ENCODE measurements around the gene NDUFS8. TPM values are rescaled to one million over a fixed set of nuclear protein-coding genes. Genes with fewer than 3 reads are reported as not detected.

The NDUFS8 gene
- total RNA-seq, 1 donor from 2014 or later = 168 TPM

- no peaks in the 10 kb centered on the region for H3K9me3 Mint-ChIP-seq
- H3K27me3 Mint-ChIP-seq = peaks cover 22% of the 10 kb centered on the region
- peak overlapping the region; percentile 25 for H3K27ac Mint-ChIP-seq
- H3K4me1 Mint-ChIP-seq (ENCODE audit: unreplicated experiment) = peaks cover 16% of the 10 kb centered on the region
- TF ChIP-seq CTCF (conservative IDR thresholded peaks at IDR 0.05) = no peak
- peak overlapping the region; percentile 82 for H3K4me3 Mint-ChIP-seq
- no peaks in the 10 kb centered on the region for H3K36me3 Mint-ChIP-seq
- no peak for DNase-seq (ENCODE audit: extremely low spot score, unreplicated experiment)
These were observed 27.3 kb upstream of the NDUFS8 start for GRCh38 chr11:68002938-68003845.

DNA sequence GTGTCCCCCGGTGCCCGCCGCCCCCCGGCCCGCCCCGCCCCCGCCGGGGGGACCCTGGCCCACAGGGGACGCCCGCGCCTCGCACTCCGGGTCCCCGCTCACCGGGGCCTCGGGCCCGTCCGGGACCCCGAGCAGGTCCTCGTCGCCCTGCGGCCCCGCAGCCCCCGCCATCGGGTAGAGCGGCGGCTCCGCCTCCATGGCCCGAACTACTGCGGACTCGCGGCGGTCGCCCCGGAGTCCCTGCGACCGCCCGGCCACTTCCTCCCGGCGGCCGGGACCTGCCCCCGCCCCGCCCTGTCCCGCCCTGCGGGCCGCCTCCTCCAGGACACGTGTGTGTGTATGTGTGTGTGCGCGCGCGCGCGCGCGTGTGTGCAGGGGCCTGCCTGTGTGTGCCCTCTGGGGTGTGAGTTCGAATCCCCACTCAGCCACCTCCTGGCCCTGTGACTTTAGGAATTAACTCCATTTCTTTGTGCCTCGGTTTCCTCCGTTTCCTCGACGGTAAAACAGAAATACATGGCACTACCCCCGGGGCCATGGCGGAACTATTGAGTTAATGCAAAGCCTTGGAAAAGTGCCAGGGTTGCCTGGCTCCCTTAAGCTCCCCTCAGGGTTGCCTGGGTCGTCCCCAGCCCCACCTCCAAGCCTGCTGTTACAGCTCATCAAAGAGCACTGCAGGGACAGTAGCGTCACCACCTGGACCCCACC, 26.5 kb upstream of the NDUFS8 start, which contains the start of gene UNC93B1:
Gene UNC93B1 (minus strand): TSS at position 252 of the 705 bp plus-strand sequence. CDS start 54 bp downstream, at position 198.
- Mint-ChIP-seq H3K4me1 (ENCODE audit: unreplicated experiment) (peaks cover 16% of the 10 kb centered on the region), H3K27ac (peak within 1 kb of the TSS; percentile 71), H3K4me3 (peak within 1 kb of the TSS; percentile 84), H3K9me3 (no peaks in the 10 kb centered on the region), H3K36me3 (no peaks in the 10 kb centered on the region), H3K27me3 (peaks cover 22% of the 10 kb centered on the region)
- DNase-seq (ENCODE audit: extremely low spot score, unreplicated experiment) = no peak
- TF ChIP-seq CTCF (conservative IDR thresholded peaks at IDR 0.05) = no peak

DNA sequence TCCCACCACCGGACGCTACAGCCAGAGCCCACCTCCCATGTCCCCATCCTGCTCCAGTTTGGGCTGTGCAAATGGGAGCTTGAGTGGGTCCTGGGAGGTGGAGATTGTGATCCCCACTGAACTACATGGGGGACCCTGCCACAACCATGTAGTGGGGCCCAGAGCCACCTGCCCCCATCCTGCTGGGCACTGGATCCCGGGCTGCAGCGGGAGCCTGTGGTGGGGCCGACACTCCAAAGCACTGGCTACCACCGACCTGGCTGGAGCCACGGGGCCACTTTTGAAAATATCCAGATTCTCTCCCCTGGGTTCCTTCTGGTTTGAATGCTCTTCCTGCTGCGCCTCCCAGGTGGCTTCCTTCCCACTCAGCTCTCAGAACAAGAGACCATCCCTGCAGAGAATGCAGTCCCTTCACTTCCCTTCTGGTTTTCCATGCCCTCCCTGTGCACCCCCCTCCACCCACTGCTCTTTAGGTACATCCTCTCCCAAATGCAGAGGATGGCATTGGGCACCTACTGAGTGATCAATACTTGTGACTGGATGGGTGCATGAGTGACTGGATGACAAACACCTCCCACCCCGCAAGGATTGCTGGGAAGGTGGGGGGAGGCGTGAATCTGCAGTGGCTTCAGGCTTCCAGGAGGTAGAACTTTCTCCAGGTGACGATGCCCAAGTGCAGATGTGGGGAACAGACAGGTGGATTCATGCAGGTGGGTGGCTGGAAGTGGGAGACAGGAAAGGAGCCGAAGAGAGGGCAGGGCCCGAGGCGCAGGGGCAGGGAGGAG, 25.7 kb upstream of the NDUFS8 start:
- no peak for DNase-seq (ENCODE audit: extremely low spot score, unreplicated experiment)
- Mint-ChIP-seq H3K36me3 (no peaks in the 10 kb centered on the region), H3K27me3 (peaks cover 22% of the 10 kb centered on the region), H3K4me1 (ENCODE audit: unreplicated experiment) (peaks cover 23% of the 10 kb centered on the region), H3K27ac (peak overlapping the region; percentile 71), H3K9me3 (no peaks in the 10 kb centered on the region), H3K4me3 (peak overlapping the region; percentile 84)
- TF ChIP-seq CTCF (conservative IDR thresholded peaks at IDR 0.05) = no peak

- no peak for DNase-seq (ENCODE audit: extremely low spot score, unreplicated experiment)
- no peak for TF ChIP-seq CTCF (conservative IDR thresholded peaks at IDR 0.05)
- Mint-ChIP-seq H3K4me3 (peak overlapping the region; percentile 22), H3K36me3 (no peaks in the 10 kb centered on the region), H3K4me1 (ENCODE audit: unreplicated experiment) (peaks cover 39% of the 10 kb centered on the region), H3K27ac (no peak overlapping the region), H3K9me3 (no peaks in the 10 kb centered on the region), H3K27me3 (peaks cover 22% of the 10 kb centered on the region)
These were observed 23.8 kb upstream of the NDUFS8 start for GRCh38 chr11:68006606-68007166.
